Hindlimb muscle (tissue), 1 donor: ENCODE results near the gene A4GNT. TPM values are rescaled to one million over a fixed set of nuclear protein-coding genes. Genes with fewer than 3 reads are reported as not detected.
A peak's percentile ranks its signal among the peaks of the same experiment; 100 is the strongest.
"Not testable (repeated sequence)": the region's sequence is repeated elsewhere in the genome, so short reads cannot be mapped to it uniquely, and the experiment has no call there.

Source experiments
- DNase-seq: peaks from one replicate; pipeline ENCODE4 v3.0.0-alpha.2; 2013
- polyA plus RNA-seq: library from polyadenylated mRNA; unstranded; fragments of 120-200 nt; gene quantifications from one replicate; pipeline ENCODE4 v1.2.1, GENCODE V29; 2013; ENCODE audit not compliant: insufficient read length

The A4GNT gene
- polyA plus RNA-seq: not detected

DNA sequence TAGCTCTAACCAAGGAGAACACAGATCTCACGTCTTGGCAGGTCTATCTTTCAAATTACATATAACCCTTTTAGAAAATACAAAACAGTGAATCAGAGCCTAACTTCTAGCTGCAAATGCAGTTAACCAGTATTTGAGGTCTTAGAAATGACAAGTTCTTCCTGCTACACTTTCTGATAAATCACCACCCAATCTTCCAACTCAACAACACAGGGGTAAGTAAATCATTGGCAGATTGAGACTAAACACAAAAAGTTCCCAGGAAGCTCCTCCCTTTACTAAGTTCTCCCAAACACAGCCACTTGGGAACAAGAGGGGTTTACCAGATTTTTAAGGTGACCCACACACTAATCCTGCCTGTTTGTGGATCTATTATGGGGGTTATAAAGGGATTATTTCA is at the start of gene A4GNT:
Gene A4GNT (minus strand): TSS at position 152 of the 400 bp plus-strand sequence. CDS start 1,134 bp downstream, outside the sequence.
- DNase-seq: no peak

DNA sequence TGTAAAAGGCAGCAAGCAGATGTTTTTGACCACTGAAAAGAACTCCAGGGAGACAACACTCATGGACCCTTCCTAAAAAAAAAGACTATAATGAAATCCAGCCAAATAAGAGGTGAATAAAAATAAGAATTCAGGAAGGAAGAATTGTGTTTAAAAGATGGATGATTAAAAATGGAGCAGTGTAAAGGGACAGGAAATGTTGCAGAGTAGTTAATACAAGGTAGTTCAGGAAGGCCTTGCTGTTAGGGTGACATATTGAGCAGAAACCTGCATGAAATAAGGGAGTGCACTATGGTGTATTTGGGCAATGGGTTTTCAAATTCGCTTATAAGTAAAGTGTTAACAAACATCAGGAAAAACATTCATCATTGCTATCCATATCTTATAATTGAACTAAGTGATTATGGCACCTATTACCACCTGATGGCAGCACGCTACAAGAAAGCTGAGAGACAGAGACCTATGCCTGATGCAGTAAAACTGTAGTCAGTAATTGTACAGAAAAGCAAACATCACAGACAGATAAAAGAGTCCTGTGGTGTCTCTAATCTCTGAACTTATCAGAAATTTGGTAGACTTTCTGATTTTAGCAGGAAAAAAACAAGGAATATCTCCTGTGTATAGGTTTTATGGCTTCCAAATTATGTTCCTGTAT is 48.3 kb upstream of the A4GNT start:
- no peak for DNase-seq

DNA sequence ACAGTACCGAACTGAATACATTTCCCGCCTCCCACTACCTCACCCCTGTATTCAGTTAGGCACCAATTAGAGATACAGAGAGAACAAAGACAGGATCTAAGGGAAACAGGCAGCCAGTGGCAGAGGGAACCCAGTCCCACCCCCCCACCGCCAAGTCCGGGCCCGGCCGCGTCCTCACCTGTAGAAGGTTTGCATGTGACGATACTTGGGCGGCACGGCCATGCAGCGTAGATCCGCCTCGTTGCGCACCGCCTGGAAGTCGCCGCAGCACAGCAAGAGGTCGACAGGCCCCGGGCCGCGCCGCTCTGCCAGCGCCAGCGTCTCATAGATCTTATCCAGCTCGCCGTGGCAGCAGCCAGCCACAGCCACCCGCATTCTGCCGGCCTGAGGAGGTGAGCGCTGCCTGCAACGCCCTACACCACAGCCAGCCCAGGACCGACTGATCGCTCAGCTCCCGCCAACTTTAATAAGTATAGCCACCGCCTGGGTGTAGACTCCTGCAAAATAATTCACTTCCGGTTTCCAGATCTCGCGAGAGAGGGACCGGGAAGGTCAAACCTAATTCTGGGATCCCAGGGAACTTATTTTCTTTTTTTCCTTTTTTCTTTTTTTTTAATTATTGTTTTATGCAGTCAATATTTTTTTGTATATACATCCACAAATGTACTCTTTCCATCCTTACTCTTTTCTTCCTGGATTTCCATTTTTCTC is 42.4 kb upstream of the A4GNT start, which contains the start of gene DBR1:
Gene DBR1 (minus strand): TSS at position 501 of the 711 bp plus-strand sequence. CDS start 126 bp downstream, at position 375.
- DNase-seq: peak; percentile 87

DNA sequence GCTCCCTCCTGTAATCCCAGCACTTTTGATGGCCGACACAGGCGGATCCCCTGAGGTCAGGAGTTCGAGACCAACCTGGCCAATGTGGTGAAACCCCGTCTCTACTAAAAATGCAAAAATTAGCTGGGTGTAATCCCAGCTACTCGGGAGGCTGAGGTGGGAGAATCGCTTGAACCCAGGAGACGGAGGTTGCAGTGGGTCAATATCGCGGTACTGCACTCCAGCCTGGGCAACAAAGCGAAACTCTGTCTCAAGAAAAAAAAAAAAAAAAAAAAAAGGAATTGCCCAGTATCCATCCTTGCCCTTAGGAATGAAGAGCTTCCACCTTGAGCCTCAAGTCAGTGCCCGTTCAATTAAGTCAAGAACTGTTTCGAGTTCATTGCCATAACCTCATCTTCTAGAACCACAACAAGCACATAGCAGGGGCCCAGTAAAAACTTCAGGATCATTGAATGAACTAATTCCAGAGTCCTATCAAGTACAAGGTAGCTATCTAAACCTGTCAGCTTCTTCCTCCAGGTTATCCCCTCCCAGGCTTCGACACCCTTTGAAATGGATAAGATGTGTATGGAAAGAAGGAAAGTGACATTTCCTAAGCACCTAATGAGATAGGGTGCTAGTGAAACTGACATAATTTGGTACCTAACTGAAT is 41.7 kb upstream of the A4GNT start:
- no peak for DNase-seq

DNA sequence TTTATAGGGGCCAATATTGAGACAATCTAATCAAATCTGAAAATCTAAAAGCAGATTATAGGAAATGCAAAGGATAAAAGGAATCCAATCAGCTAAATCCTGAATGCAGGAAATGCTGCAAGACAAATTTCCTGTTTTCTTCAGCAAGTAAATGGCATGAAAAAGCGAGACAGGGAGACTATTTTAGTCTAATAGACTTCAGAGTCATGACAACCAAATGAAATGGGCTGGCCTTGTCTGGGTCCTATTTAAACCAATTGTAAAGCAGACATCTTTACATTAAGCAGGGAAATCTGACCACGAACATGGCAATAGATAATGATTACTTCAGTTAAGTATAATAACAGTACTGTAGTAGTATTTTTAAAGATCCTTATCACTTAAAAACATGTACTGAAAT is 40.4 kb upstream of the A4GNT start:
- DNase-seq: no peak

DNA sequence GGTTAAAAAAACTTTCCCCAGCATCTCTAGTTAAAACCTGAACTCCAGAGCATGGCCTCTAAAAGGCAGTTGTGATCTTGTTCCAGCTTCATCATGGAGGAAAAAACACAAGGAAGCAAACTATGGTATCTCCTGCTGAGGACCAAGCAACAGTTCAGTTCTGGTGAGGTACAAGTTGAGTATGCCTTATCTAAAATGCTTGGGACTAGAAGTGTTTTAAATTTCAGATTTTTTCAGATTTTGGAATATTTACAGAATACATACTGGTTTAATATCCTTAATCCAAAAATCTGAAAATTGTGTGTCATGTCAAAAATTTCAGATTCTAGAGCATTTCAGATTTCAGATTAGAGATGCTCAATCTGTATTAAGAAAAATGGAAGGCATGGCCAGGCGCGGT is 32.9 kb upstream of the A4GNT start:
- no peak for DNase-seq

DNA sequence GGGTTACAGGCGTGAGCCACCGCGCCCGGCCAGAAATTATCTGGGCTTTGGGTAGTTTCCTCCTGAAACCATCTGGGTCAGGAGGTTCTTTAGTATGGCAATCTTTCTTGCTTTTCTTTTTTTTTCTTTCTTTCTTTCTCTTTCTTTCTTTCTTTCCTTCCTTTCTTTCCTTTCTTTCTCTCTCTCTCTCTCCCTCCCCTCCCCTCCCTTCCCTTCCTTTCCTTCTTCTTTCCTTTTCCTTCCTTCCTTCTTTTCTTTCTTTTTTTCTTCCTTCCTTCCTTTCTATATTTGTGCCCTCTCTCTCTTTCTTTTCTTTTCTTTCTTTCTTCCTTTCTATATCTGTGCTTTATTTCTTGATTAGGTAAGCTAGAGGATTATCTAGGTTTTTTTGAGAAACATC is 25.6 kb upstream of the A4GNT start:
- DNase-seq: no peak

DNA sequence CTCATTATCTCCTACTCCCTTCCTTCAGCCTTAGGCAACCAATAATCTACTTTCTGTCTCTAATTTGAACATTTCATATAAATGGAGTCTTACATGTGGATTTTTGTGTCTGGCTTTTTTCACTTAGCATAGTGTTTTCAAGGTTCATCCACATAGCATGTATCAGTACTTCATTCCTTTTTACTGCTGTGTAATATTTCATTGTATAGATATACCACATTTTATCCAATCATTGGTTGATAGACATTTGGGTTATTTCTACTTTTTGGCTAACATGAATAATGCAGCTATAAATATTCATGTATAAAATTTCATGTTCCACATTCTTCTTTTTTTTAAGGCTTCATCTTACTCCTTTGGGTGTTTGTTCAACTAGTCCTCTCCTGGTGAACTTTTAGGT is 22.3 kb upstream of the A4GNT start:
- DNase-seq: no peak

DNA sequence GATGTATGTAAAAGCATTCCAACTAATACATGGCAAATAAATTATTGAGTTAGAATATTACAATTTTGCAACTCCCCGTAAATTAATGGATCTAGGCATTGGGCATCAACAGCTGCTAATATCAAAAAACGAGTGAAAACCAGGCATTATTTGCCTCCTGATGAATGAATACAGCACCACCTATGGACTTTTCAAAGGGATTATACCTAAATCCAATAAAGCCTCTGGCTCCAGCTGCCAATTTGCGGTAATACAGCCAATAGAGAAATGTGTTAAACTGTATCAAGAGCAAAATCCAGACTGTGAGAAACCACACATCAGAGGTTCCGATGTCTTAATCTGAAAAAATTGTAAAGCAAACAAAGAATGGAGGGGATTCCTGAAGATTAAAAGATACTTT is 16.3 kb upstream of the A4GNT start:
- DNase-seq: no peak

DNA sequence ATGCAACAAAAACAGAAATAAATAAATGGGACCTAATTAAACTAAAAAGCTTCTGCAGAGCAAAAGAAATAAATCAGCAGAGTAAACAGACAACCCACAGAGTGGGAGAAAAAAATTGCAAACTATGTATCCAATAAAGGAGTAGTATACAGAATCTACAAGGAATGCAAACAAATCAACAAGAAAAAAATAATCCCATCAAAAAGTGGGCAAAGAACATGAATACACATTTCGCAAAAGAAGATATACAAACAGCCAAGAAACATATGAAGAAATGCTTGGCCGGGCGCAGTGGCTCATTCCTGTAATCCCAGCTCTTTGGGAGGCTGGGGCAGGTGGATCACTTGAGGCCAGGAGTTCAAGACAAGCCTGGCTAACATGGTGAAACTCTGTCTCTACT is 10.0 kb upstream of the A4GNT start:
- not testable (repeated sequence) for DNase-seq

DNA sequence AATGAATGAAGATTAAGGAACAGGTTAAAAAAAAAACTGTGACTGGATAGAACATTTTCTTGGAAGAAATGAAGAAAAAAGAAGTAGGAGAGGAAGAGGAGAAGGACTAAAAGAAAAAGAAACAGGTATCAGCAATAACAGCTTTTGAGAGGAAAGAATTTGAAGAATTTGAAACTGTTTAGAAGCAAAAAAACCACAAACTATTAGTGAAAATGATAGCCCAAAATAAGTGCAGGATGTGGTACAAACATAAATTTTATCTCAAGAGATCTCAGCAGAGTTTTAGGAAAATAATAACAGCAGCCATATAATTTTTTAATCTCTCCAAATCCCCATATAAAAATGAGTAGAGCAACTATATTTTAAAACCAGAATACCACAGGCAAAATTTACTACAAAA is 8.8 kb upstream of the A4GNT start:
- no peak for DNase-seq

DNA sequence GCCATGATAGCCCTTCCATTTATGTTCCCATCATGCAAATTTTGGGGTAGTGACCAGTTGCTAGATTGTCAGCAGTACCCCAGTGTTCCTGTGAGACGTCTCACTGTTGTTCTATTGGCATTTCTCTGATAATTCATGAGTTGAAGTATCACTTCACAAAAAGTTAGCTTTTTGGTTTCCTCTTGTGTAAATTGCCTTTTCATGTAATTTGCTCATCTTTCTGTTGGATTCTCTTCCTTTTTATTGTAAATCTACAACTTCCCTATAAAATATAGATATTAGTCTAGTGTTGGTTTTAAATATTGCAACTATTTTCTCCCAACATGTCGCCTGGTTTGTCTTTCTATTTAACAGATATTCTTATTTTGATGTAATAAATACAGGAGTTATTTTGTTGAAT is 7.5 kb upstream of the A4GNT start:
- no peak for DNase-seq

DNA sequence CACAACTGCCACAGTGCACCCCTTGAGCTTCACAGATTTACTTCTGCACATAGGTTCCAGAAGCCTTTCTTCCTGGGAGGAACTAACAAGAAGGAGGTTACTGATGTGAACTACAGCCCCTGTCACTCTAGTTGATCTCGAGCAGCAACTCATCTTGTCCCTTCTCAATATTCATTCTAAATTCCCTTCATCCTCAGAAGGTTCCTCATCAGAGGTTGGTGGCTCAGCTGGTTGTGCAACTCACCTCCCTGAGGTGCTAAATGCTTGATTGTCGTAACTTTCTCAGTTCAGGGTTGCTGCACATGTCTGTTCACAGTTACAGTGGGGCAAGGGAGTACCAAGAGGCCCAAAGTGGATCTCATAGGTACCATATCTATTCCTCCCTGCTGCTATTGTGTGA is 5.7 kb upstream of the A4GNT start:
- DNase-seq: no peak

DNA sequence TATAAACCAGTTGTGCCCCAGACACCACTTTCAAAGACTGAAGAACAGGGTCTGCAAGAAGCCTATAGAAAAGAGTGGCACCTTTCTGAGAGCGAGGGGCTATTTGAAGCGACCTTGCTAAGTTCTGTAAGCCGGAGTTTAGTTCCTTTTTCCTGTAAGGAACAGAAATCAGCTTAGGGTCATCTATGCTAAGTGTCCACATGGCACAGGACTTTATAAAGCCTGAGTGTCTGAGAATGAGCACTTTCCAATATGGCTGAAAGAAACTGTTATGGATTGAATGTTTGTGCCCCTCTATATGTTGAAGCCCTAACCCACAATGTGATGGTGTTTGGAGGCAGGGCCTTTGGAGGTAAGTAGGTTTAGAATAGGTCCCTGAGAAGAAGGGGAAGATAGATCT is 4.0 kb upstream of the A4GNT start:
- no peak for DNase-seq

DNA sequence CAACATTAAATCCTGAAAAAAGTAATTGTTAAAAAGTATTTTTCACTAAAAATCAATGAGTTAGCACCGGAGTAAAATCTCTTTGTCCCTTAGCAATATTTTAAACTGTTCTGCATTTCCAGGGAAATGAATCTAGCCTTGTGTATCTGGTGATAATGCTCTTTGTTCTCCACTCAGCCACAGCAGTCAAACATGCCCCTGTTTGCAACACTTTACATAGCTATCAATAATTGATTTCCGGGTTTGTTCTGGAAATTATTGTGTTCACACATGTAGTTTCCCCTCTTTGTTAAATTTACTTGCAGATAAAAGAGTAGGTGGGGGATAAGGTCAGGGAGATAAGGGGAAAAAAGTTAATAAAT is 3.6 kb upstream of the A4GNT start:
- no peak for DNase-seq

DNA sequence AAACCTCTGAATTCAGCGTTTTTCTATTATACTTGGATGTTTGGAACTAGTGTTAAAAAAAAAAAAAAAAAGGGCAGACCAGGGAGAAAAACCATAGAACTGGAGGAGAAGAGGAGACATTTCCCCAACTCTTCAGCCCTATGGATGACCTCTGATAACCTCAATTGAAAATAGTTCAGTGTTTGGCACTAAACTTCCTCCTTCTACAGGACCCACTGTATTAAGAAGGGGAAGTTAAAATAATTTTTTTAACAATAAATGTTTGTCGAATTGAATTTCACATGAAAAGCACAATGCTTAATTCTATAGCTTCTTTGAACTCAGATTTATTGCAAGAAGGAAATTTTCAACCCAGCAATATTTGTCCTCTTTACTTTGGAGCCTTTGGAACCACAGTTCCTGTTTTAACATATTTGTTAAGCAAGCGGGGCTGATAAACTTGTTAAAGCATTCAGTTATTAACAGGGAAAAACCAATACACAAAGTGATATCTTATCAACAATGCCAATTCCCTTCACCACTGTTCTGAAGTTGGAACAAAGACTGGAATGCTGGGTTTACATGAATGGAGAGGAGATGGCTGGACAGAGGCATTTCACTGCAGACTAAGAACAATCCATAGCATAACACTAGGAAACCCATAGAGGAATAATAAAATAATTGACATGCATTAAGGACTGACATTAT is 3.1 kb upstream of the A4GNT start:
- DNase-seq: no peak

DNA sequence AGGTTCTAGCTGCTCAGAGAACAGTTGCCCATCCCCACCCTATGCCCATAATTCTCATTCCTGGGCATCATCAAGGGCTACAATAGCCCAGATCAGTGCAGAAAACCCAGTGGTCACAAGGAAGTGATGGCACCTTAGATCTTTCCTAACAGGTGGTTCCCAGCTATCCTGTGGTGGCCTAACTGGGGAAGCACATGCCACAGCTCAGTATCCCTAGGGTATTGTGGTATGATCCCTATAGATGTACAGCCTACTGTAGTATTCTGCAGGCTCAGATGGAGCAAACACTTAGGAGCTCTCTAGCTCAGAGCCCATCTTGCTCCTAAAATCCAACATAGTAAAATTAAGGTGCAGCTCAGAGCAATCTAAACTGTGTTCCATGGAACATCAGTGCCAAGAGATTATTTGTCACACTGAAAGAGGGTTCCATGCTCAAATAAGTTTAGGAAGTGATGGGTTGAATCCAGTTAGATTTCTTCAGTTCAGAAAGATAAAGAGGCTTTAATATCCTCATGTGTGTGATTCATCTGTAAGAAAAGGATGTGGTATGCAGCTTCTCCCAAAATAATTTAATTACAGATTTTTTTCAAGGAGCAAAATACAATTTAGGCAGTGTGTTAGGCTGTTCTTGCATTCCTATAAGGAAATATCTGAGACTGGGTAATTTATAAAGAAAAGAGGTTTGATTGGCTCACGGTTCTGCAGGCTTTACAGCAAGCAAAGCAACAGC is 4.4 kb downstream of the A4GNT start:
- DNase-seq: no peak

DNA sequence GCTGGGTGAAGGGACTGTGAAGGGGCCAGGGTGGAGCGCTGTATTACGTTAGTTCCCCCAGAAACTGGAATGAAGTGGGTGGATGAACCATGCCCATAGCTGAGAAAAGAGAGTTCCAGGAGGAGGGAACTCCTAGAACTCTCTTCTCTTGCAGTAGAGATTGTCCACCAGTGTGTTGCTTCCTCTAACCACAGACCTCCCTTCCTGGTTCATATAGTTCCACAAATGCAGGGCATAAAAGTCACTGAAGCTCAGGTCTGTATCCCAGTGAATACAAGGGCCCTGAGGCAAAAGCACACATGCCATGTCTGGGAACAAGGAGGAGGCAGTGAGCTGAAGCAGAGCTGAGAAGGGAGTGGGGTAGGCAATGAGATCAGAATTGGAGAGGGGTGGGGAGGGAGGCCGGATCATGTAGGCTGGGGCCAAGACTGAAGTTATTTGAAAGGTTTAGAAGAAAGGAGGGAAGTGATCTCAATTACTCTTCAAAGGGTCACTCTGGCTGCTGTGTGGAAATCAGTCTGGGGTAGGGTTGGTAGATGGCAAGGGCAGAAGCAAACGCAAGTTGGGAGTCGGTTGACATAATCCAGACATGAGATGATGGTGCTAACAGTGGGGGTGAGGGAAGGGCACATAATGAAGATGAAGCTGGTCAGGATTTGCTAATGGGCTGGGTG is 6.5 kb downstream of the A4GNT start:
- no peak for DNase-seq

DNA sequence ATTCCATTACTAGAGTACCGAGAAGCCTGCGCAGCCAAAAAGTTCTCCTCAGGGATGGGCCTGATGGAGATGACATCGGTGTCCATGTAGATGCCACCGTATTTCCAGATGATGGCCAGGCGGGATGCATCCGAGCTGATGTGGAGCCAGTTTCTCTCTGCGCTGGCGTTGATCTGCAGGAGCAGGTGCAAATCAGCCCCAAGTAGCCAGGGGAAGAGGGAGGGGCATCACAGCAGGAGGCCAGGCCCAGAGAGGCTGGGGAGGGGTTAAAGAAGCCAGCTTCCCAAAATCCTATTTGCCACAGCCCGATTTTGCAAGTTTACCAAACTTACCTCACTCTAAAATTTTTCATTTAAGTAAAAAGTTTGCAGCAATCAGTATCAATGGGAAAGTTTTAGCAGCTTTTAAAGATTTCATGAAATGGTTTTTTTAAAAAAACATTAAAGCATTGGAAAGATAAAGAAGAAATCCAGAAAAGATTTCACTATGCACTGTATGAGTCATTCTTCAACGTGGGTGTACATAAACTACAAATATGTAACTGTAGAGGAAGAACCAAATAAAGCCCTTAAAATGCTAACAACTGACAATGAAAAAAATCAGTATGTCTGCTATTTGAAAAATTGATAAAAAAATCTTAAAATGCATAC is 7.4 kb downstream of the A4GNT start:
- DNase-seq: no peak

DNA sequence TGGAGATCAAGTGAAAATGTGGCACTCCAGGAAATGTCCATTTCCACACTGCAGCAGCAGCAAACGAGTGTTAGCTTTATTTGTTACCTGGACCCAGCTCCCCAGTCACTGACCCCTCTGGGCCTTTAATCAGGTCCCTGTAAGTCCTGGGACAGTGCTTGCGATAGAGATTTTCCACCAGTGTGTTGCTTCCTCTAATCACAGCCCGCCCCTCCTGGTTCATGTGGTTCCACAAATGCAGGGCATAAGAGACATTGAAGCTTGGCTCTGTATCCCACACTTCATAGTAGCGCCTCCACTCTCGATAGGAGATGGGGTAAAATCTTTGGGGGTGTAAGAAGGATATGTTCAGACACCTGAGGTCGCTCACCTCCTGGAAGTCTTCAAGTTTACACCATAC is 8.0 kb downstream of the A4GNT start:
- DNase-seq: no peak

DNA sequence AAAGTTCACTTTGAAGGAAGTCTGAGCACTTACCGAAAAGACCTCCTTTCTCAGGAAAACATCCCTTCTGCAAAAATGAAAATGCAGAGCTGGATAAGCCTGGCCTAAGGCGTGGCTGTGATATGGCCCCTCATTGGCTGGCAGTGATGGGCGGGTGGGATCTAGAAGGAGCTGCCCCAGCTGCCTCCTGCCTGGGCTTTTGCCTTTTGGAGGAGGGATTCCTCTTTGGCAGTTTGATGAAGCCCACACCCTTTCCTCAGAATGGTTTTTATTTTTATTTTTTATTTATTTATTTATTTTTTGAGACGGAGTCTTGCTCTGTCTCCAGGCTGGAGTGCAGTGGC is 12.8 kb downstream of the A4GNT start:
- no peak for DNase-seq
